K562 (cell line): ENCODE measurements around the gene LRRC8E. TPM values are rescaled to one million over a fixed set of nuclear protein-coding genes. Genes with fewer than 3 reads are reported as not detected.

Source experiments
- ELF1 ChIP-seq: fragments of 200-800 bp; sonication (Bioruptor generic); IDR thresholded peaks from 2 replicates; pipeline ENCODE4 v1.6.1; 2016; ENCODE audit warnings: missing genetic modification characterization, missing compliant biosample characterization
- ETV1 ChIP-seq: fragments of 450-650 bp; conservative IDR thresholded peaks from 2 replicates; pipeline ENCODE4 v1.6.1; 2016; ENCODE audit warnings: missing genetic modification characterization, control low read depth, low read depth, missing compliant biosample characterization
- FIP1L1 ChIP-seq: fragments of 200-400 bp; formaldehyde crosslinking; IDR thresholded peaks from 2 replicates; pipeline ENCODE4 v1.6.1; 2018; ENCODE audit warnings: mild to moderate bottlenecking, low read depth, low read length; ENCODE audit not compliant: poor library complexity, severe bottlenecking
- MCM2 ChIP-seq: fragments of 450-650 bp; IDR thresholded peaks from 2 replicates; pipeline ENCODE4 v1.6.1; 2017; ENCODE audit warnings: low read depth, mild to moderate bottlenecking
- MGA ChIP-seq: fragments of 450-650 bp; IDR thresholded peaks from 2 replicates; pipeline ENCODE4 v1.6.1; 2016; ENCODE audit warnings: mild to moderate bottlenecking, moderate library complexity
- RBFOX2 ChIP-seq: fragments of 200-400 bp; formaldehyde crosslinking; IDR thresholded peaks from 2 replicates; pipeline ENCODE4 v1.6.1; 2017; ENCODE audit warnings: low read depth, mild to moderate bottlenecking, low read length, moderate library complexity
- SAP30 ChIP-seq: fragments of 200-600 bp; sonication (generic); IDR thresholded peaks from 2 replicates; pipeline ENCODE4 v1.6.1; 2012; ENCODE audit warnings: borderline replicate concordance, low read depth, mild to moderate bottlenecking, moderate library complexity, low read length, control low read depth, inconsistent platforms; ENCODE audit not compliant: insufficient read depth, poor library complexity, severe bottlenecking
- SOX6 ChIP-seq: fragments of 450-650 bp; IDR thresholded peaks from 2 replicates; pipeline ENCODE4 v1.6.1; 2014; ENCODE audit warnings: mild to moderate bottlenecking
- TFAM ChIP-seq: fragments of 250-450 bp; sonication (Bioruptor Pico); conservative IDR thresholded peaks from 2 replicates; pipeline ENCODE4 v1.5.0; 2021; ENCODE audit warnings: mild to moderate bottlenecking, moderate library complexity
- polyA plus RNA-seq, 8 experiments: library from polyadenylated mRNA; depleted of rRNA in 4 of 8; stranded (reverse) in 5 of 8; unstranded in 3 of 8; fragments of >200 nt; fragmentation: Nextera tagmentation in 2 of 8; fragmentation: Illumina TruSeq in 1 of 8; extraction: Ambion mirVana in 2 of 8; extraction: Trizol in 1 of 8; gene quantifications; 2 replicates each; pipeline versions ENCODE4 v1.2.1 to v1.2.3, GENCODE V29; 2011 to 2014; ENCODE audit warnings: inconsistent platforms in 1 of 8, missing spikeins in 1 of 8
- total RNA-seq, 7 experiments: library from RNA; depleted of rRNA in 6 of 7; stranded (reverse); fragments of >200 nt in 6 of 7; fragmentation: Illumina TruSeq in 2 of 7; extraction: Trizol in 2 of 7; gene quantifications; 2 replicates each; pipeline versions ENCODE4 v1.2.1 to v1.2.3, GENCODE V29; 2011 to 2021; ENCODE audit warnings: low replicate concordance in 1 of 7
- TF ChIP-seq, protein P1 (sequence below): fragments of 450-650 bp; IDR thresholded peaks from 2 replicates; pipeline ENCODE4 v1.6.1; 2018; ENCODE audit not compliant: partially characterized antibody

LRRC8E gene
- total and polyA plus RNA-seq, 9 of the 15 experiments (the other 6 are each of a cell fraction or from before 2014, with no cell fraction given) = 0.08 to 5.7 (median 3.5) TPM; not detected in 1

DNA sequence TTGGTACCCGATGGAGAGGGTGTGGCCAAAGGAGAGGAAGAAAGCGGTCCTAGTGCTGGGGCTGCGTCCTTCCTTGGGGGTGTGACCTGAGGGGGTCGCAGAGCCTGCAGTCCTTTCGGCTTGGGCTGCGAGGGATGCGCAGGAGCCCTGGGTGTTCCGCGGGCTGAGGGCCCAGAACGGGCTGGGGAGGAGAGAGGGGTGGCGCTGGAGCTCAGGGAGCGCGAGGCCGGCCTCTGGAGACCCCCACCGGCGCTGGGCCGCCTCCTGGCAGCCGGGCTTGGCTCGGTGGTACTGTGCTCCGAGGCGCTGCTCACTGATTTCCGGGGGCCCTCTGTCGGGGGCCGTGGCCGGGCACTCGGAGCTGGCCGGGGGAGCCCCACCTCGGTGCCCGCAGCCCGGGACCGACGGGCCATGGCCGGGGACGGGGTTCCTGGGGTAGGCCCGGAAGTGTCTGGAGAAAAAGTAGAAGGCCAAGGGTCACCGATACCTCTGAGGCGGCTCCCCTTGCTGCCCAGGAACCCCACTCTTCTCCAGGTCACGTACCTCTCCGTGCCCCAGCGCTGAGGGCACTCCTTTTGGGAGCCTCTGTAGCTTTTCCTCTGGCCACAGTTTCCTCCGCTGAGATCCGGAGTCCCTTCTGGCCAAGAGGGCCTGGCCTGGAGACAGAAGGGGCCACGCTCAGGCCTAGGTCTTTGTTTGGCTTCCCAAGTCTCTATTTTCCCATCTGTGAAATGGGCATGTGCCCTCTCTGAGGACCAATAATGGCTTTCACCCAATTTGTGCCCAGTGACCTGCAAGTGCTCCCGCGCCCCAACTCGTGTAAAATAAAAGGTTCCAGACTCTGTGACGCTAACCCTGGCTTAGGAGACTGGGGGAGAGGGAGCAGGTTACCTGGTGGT is 15.8 kb upstream of the LRRC8E start (continued):
- TF ChIP-seq, protein P1, sequence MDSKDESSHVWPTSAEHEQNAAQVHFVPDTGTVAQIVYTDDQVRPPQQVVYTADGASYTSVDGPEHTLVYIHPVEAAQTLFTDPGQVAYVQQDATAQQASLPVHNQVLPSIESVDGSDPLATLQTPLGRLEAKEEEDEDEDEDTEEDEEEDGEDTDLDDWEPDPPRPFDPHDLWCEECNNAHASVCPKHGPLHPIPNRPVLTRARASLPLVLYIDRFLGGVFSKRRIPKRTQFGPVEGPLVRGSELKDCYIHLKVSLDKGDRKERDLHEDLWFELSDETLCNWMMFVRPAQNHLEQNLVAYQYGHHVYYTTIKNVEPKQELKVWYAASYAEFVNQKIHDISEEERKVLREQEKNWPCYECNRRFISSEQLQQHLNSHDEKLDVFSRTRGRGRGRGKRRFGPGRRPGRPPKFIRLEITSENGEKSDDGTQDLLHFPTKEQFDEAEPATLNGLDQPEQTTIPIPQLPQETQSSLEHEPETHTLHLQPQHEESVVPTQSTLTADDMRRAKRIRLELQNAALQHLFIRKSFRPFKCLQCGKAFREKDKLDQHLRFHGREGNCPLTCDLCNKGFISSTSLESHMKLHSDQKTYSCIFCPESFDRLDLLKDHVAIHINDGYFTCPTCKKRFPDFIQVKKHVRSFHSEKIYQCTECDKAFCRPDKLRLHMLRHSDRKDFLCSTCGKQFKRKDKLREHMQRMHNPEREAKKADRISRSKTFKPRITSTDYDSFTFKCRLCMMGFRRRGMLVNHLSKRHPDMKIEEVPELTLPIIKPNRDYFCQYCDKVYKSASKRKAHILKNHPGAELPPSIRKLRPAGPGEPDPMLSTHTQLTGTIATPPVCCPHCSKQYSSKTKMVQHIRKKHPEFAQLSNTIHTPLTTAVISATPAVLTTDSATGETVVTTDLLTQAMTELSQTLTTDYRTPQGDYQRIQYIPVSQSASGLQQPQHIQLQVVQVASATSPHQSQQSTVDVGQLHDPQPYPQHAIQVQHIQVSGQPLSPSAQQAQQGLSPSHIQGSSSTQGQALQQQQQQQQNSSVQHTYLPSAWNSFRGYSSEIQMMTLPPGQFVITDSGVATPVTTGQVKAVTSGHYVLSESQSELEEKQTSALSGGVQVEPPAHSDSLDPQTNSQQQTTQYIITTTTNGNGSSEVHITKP = peak; percentile 46
- TF ChIP-seq ELF1 (tag) (0 out of 2 replicates have a peak, but pooled peaks have one; percentile 30), MCM2 (no peak), ETV1 (no peak), TFAM (no peak), MGA (no peak), FIP1L1 (peak; percentile 29), SAP30 (no peak), SOX6 (no peak), RBFOX2 (no peak)
